ENCODE data around the gene ABCA4. TPM values are rescaled to one million over a fixed set of nuclear protein-coding genes. Genes with fewer than 3 reads are reported as not detected.

The ABCA4 gene
- total and polyA plus RNA-seq, 4 experiments from 2014 or later, result not detected

GRCh38 chr1:94107141-94107540 lies 13.8 kb downstream of the ABCA4 start:
- Histone ChIP-seq H3K4me3 (ENCODE audit: low read length in 2 of 2) (no peak overlapping the region), H3K4me1 (ENCODE audit: insufficient read depth, low read length) (no peaks in the 10 kb centered on the region), H3K36me3 (ENCODE audit: insufficient read depth, low read length) (no peaks in the 10 kb centered on the region), H3K27ac (ENCODE audit: low read depth, low read length) (no peak overlapping the region), H3K27me3 (ENCODE audit: insufficient read depth, low read length) (no peaks in the 10 kb centered on the region), H3K9me3 (ENCODE audit: control insufficient read depth in 1 of 2, low read length in 2 of 2) (no peaks in the 10 kb centered on the region)
- DNase-seq, result no peak
- POLR2A ChIA-PET (ENCODE audit: partially characterized antibody), result no interaction called here
- H3K4me1 Mint-ChIP-seq, result peaks cover 0 to 2% (median under 1%) of the 10 kb centered on the region in 4 donors
- no peaks in the 10 kb centered on the region for H3K36me3 Mint-ChIP-seq
- peaks cover 14 to 16% of the 10 kb centered on the region in 2 donors for H3K27me3 Mint-ChIP-seq
- no peak overlapping the region for H3K4me3 Mint-ChIP-seq
- CTCF ChIA-PET (ENCODE audit: partially characterized antibody), result no interaction called here
- H3K27ac Mint-ChIP-seq, result no peak overlapping the region
- no peaks in the 10 kb centered on the region for H3K9me3 Mint-ChIP-seq
- intact Hi-C loops (cut with micrococcal nuclease), result no loop called here

DNA sequence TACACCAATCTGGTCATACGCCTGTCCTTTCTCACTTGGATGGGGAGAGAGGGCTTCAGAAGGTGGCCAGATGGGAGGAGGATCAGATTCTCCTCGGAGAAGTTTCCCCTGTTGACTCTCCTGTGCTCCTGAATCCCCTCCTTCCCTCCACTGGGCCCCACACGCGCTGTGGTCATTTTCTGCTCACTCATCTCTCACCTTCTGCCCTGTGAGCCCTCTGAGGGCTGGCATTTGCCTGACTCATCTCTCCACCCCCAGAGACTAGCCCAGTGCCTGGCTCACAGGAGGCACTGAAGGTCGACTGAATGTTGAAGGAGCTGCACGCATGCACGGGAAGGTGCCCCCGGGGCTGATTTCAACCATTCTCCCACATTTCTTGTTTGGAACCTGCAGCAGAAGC lies 14.2 kb downstream of the ABCA4 start:
- peaks cover 0 to 2% (median under 1%) of the 10 kb centered on the region in 4 donors for H3K4me1 Mint-ChIP-seq
- H3K27ac Mint-ChIP-seq, result no peak overlapping the region
- H3K4me3 ChIP-seq (ENCODE audit: low read length in 2 of 2), result no peak overlapping the region
- H3K36me3 Mint-ChIP-seq, result no peaks in the 10 kb centered on the region
- no peak overlapping the region for H3K4me3 Mint-ChIP-seq
- no peaks in the 10 kb centered on the region for H3K4me1 ChIP-seq (ENCODE audit: insufficient read depth, low read length)
- intact Hi-C loops (cut with micrococcal nuclease), result no loop called here
- H3K27me3 ChIP-seq (ENCODE audit: insufficient read depth, low read length), result no peaks in the 10 kb centered on the region
- no peak for DNase-seq
- no peaks in the 10 kb centered on the region for H3K9me3 ChIP-seq (ENCODE audit: control insufficient read depth in 1 of 2, low read length in 2 of 2)
- ChIA-PET POLR2A (ENCODE audit: partially characterized antibody) (no interaction called here), CTCF (ENCODE audit: partially characterized antibody) (no interaction called here)
- no peaks in the 10 kb centered on the region for H3K9me3 Mint-ChIP-seq
- H3K27me3 Mint-ChIP-seq, result peaks cover 14 to 19% of the 10 kb centered on the region in 2 donors
- H3K27ac ChIP-seq (ENCODE audit: low read depth, low read length), result no peak overlapping the region
- H3K36me3 ChIP-seq (ENCODE audit: insufficient read depth, low read length), result no peaks in the 10 kb centered on the region

DNA sequence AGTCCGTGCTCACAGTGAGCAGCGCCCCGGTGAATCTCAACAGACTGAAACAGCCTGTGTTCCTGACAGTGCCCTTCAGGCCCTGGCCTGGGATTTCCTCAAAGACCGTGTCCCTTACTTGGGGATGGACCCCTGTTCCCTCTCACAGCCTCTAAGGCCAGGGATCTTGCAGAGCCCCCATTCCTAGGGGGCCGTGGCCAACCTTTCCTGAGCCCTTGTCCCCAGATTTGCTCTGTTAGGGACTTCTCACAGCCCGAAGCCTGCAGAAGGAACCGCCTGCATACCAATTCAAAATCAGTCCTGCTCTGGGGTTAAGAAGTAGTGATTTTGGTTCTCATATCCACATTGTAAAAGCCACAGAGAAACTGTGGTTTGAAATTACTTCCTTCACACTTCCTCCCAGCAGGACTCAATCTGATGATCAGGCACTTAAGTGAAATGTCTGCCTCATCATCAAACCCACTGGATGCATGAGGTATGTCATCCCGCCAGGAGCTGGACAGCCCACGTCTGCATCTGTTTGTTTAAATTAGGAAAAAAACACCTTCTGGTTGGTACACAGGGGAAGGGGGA lies 14.9 kb downstream of the ABCA4 start:
- H3K9me3 Mint-ChIP-seq, result no peaks in the 10 kb centered on the region
- peaks cover 0 to 2% (median under 1%) of the 10 kb centered on the region in 4 donors for H3K4me1 Mint-ChIP-seq
- ChIA-PET POLR2A (ENCODE audit: partially characterized antibody) (no interaction called here), CTCF (ENCODE audit: partially characterized antibody) (no interaction called here)
- Histone ChIP-seq H3K4me3 (ENCODE audit: low read length in 2 of 2) (no peak overlapping the region), H3K27me3 (ENCODE audit: insufficient read depth, low read length) (no peaks in the 10 kb centered on the region), H3K36me3 (ENCODE audit: insufficient read depth, low read length) (no peaks in the 10 kb centered on the region), H3K4me1 (ENCODE audit: insufficient read depth, low read length) (no peaks in the 10 kb centered on the region), H3K27ac (ENCODE audit: low read depth, low read length) (no peak overlapping the region), H3K9me3 (ENCODE audit: control insufficient read depth in 1 of 2, low read length in 2 of 2) (no peaks in the 10 kb centered on the region)
- H3K4me3 Mint-ChIP-seq, result no peak overlapping the region
- H3K27me3 Mint-ChIP-seq, result peaks cover 14 to 19% of the 10 kb centered on the region in 2 donors
- no peak for DNase-seq
- H3K36me3 Mint-ChIP-seq, result no peaks in the 10 kb centered on the region
- intact Hi-C loops (cut with micrococcal nuclease), result no loop called here
- no peak overlapping the region for H3K27ac Mint-ChIP-seq

GRCh38 chr1:94105581-94105952 lies 15.4 kb downstream of the ABCA4 start:
- no peak for DNase-seq
- intact Hi-C loops (cut with micrococcal nuclease), result no loop called here
- Mint-ChIP-seq H3K9me3 (no peaks in the 10 kb centered on the region), H3K4me1 (peaks cover 0 to 2% (median under 1%) of the 10 kb centered on the region in 4 donors), H3K27ac (no peak overlapping the region), H3K4me3 (no peak overlapping the region), H3K27me3 (peaks cover 13 to 19% of the 10 kb centered on the region in 2 donors), H3K36me3 (no peaks in the 10 kb centered on the region)
- H3K36me3 ChIP-seq (ENCODE audit: insufficient read depth, low read length), result no peaks in the 10 kb centered on the region
- no peaks in the 10 kb centered on the region for H3K4me1 ChIP-seq (ENCODE audit: insufficient read depth, low read length)
- H3K4me3 ChIP-seq (ENCODE audit: low read length in 2 of 2), result no peak overlapping the region
- POLR2A ChIA-PET (ENCODE audit: partially characterized antibody), result no interaction called here
- H3K9me3 ChIP-seq (ENCODE audit: control insufficient read depth in 1 of 2, low read length in 2 of 2), result no peaks in the 10 kb centered on the region
- CTCF ChIA-PET (ENCODE audit: partially characterized antibody), result no interaction called here
- H3K27me3 ChIP-seq (ENCODE audit: insufficient read depth, low read length), result no peaks in the 10 kb centered on the region
- no peak overlapping the region for H3K27ac ChIP-seq (ENCODE audit: low read depth, low read length)

- POLR2A ChIA-PET (ENCODE audit: partially characterized antibody), result no interaction called here
- no peak for DNase-seq
- peaks cover 0 to 2% (median under 1%) of the 10 kb centered on the region in 4 donors for H3K4me1 Mint-ChIP-seq
- H3K9me3 ChIP-seq (ENCODE audit: control insufficient read depth in 1 of 2, low read length in 2 of 2), result no peaks in the 10 kb centered on the region
- no peaks in the 10 kb centered on the region for H3K4me1 ChIP-seq (ENCODE audit: insufficient read depth, low read length)
- intact Hi-C loops (cut with micrococcal nuclease), result no loop called here
- H3K27ac ChIP-seq (ENCODE audit: low read depth, low read length), result no peak overlapping the region
- peaks cover 14 to 19% of the 10 kb centered on the region in 2 donors for H3K27me3 Mint-ChIP-seq
- no peak overlapping the region for H3K4me3 ChIP-seq (ENCODE audit: low read length in 2 of 2)
- CTCF ChIA-PET (ENCODE audit: partially characterized antibody), result no interaction called here
- H3K36me3 Mint-ChIP-seq, result no peaks in the 10 kb centered on the region
- no peaks in the 10 kb centered on the region for H3K27me3 ChIP-seq (ENCODE audit: insufficient read depth, low read length)
- H3K9me3 Mint-ChIP-seq, result no peaks in the 10 kb centered on the region
- no peak overlapping the region for H3K4me3 Mint-ChIP-seq
- no peaks in the 10 kb centered on the region for H3K36me3 ChIP-seq (ENCODE audit: insufficient read depth, low read length)
- H3K27ac Mint-ChIP-seq, result no peak overlapping the region
These were observed 16.0 kb downstream of the ABCA4 start for GRCh38 chr1:94104776-94105580.

- Mint-ChIP-seq H3K4me1 (peaks cover 0 to 2% (median under 1%) of the 10 kb centered on the region in 4 donors), H3K27me3 (peaks cover 15 to 19% of the 10 kb centered on the region in 2 donors)
- intact Hi-C loops (cut with micrococcal nuclease), result no loop called here
These were observed 16.7 kb downstream of the ABCA4 start for GRCh38 chr1:94104127-94104684.

DNA sequence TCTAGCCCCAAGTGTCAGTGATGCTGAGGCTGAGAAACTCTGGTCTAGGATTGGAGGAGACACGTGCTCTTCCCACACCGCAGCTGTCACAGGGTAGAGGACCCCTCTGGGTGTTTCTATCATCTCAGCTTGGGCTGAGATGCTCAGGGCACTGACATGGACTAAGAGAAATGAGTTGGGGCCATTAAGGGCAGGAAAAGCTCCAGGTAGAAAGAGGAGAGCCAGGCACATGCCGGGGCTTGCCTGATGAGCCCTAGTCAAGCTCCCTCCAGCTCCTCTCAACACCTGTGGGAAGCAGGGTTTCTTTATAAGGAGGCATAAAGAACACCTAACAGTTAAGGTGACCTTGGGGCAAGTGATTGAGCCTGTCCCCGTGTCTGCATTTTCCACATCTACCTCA lies 17.3 kb downstream of the ABCA4 start:
- peaks cover 0 to 2% (median under 1%) of the 10 kb centered on the region in 4 donors for H3K4me1 Mint-ChIP-seq
- intact Hi-C loops (cut with micrococcal nuclease), result no loop called here
- Histone ChIP-seq H3K36me3 (ENCODE audit: insufficient read depth, low read length) (no peaks in the 10 kb centered on the region), H3K4me1 (ENCODE audit: insufficient read depth, low read length) (no peaks in the 10 kb centered on the region), H3K27me3 (ENCODE audit: insufficient read depth, low read length) (no peaks in the 10 kb centered on the region), H3K27ac (ENCODE audit: low read depth, low read length) (no peak overlapping the region), H3K4me3 (ENCODE audit: low read length in 2 of 2) (no peak overlapping the region), H3K9me3 (ENCODE audit: control insufficient read depth in 1 of 2, low read length in 2 of 2) (no peaks in the 10 kb centered on the region)
- POLR2A ChIA-PET (ENCODE audit: partially characterized antibody), result no interaction called here
- no peak overlapping the region for H3K4me3 Mint-ChIP-seq
- no peak for DNase-seq
- no peaks in the 10 kb centered on the region for H3K9me3 Mint-ChIP-seq
- H3K27ac Mint-ChIP-seq, result no peak overlapping the region
- H3K27me3 Mint-ChIP-seq, result peaks cover 15 to 19% of the 10 kb centered on the region in 2 donors
- CTCF ChIA-PET (ENCODE audit: partially characterized antibody), result no interaction called here
- H3K36me3 Mint-ChIP-seq, result no peaks in the 10 kb centered on the region

More at GRCh38 chr1:94104127-94104684, 16.7 kb downstream of the ABCA4 start:
- Histone ChIP-seq H3K9me3 (ENCODE audit: control insufficient read depth in 1 of 2, low read length in 2 of 2) (no peaks in the 10 kb centered on the region), H3K4me3 (ENCODE audit: low read length in 2 of 2) (no peak overlapping the region), H3K4me1 (ENCODE audit: insufficient read depth, low read length) (no peaks in the 10 kb centered on the region), H3K27me3 (ENCODE audit: insufficient read depth, low read length) (no peaks in the 10 kb centered on the region), H3K36me3 (ENCODE audit: insufficient read depth, low read length) (no peaks in the 10 kb centered on the region), H3K27ac (ENCODE audit: low read depth, low read length) (no peak overlapping the region)
- POLR2A ChIA-PET (ENCODE audit: partially characterized antibody), result no interaction called here
- Mint-ChIP-seq H3K27ac (no peak overlapping the region), H3K4me3 (no peak overlapping the region), H3K36me3 (no peaks in the 10 kb centered on the region), H3K9me3 (no peaks in the 10 kb centered on the region)
- CTCF ChIA-PET (ENCODE audit: partially characterized antibody), result no interaction called here
- DNase-seq, result no peak
